ENCODE measurements around the gene FBLN5.
A peak's percentile ranks its signal among the peaks of the same experiment; 100 is the strongest.

The FBLN5 gene

GRCh38 chr14:91925727-91926121, 21.8 kb downstream of the FBLN5 start:
- WGBS (ENCODE audit: extremely low coverage, insufficient coverage, low lambda C conversion rate), result no CpG with 5 or more reads among the region's 10 CpGs
- Histone ChIP-seq H3K18ac (ENCODE audit: low read length) (no peak overlapping the region), H3K4ac (ENCODE audit: low read depth, low read length) (no peak overlapping the region), H3K4me1 (ENCODE audit: control insufficient read depth, low read depth, low read length) (peaks cover 5% of the 10 kb centered on the region), H4K5ac (ENCODE audit: low read length) (no peak overlapping the region), H2BK120ac (ENCODE audit: low read depth, low read length) (no peak overlapping the region), H3K79me1 (ENCODE audit: low read length) (no peaks in the 10 kb centered on the region), H3K27ac (ENCODE audit: low read depth, low read length) (no peak overlapping the region), H3K36me3 (ENCODE audit: control insufficient read depth, insufficient read depth, low read length) (no peaks in the 10 kb centered on the region), H2BK5ac (ENCODE audit: low read length) (no peak overlapping the region), H3K56ac (ENCODE audit: low read length) (peak overlapping the region; percentile 35), H3K27me3 (ENCODE audit: insufficient read depth, low read length, poor library complexity) (no peaks in the 10 kb centered on the region), H2AK5ac (ENCODE audit: low read length) (no peak overlapping the region), H2BK15ac (replicated peaks; ENCODE audit: low read depth) (no peak overlapping the region), H3K9ac (ENCODE audit: low read length) (no peak overlapping the region), H3K79me2 (ENCODE audit: control insufficient read depth, insufficient read depth, low read length) (no peaks in the 10 kb centered on the region), H3K4me2 (ENCODE audit: low read length) (no peak overlapping the region), H3K23ac (ENCODE audit: low read length) (no peak overlapping the region), H3K4me3 (ENCODE audit: low read length) (no peak overlapping the region), H4K8ac (ENCODE audit: low read depth, low read length) (no peak overlapping the region)
- DNase-seq, result no peak

- H3K27me3 ChIP-seq (ENCODE audit: insufficient read depth, low read length, poor library complexity), result no peaks in the 10 kb centered on the region
- WGBS (ENCODE audit: extremely low coverage, insufficient coverage, low lambda C conversion rate), result no CpG with 5 or more reads among the region's 13 CpGs
- no peak overlapping the region for H3K9ac ChIP-seq (ENCODE audit: low read length)
- H2BK15ac ChIP-seq (replicated peaks; ENCODE audit: low read depth), result no peak overlapping the region
- H3K56ac ChIP-seq (ENCODE audit: low read length), result no peak overlapping the region
- no peak overlapping the region for H4K8ac ChIP-seq (ENCODE audit: low read depth, low read length)
- no peak overlapping the region for H3K4ac ChIP-seq (ENCODE audit: low read depth, low read length)
- H3K36me3 ChIP-seq (ENCODE audit: control insufficient read depth, insufficient read depth, low read length), result no peaks in the 10 kb centered on the region
- no peaks in the 10 kb centered on the region for H3K79me1 ChIP-seq (ENCODE audit: low read length)
- DNase-seq, result no peak
- H2BK5ac ChIP-seq (ENCODE audit: low read length), result no peak overlapping the region
- H4K5ac ChIP-seq (ENCODE audit: low read length), result no peak overlapping the region
- no peak overlapping the region for H3K27ac ChIP-seq (ENCODE audit: low read depth, low read length)
- no peak overlapping the region for H3K18ac ChIP-seq (ENCODE audit: low read length)
- H3K4me2 ChIP-seq (ENCODE audit: low read length), result no peak overlapping the region
- no peak overlapping the region for H2AK5ac ChIP-seq (ENCODE audit: low read length)
- no peaks in the 10 kb centered on the region for H3K79me2 ChIP-seq (ENCODE audit: control insufficient read depth, insufficient read depth, low read length)
- H3K4me3 ChIP-seq (ENCODE audit: low read length), result no peak overlapping the region
- H3K4me1 ChIP-seq (ENCODE audit: control insufficient read depth, low read depth, low read length), result no peaks in the 10 kb centered on the region
- H2BK120ac ChIP-seq (ENCODE audit: low read depth, low read length), result no peak overlapping the region
- no peak overlapping the region for H3K23ac ChIP-seq (ENCODE audit: low read length)
These were observed 22.3 kb downstream of the FBLN5 start for GRCh38 chr14:91925001-91925726.

GRCh38 chr14:91920526-91920925, 27.0 kb downstream of the FBLN5 start:
- Histone ChIP-seq H3K56ac (ENCODE audit: low read length) (no peak overlapping the region), H3K9ac (ENCODE audit: low read length) (no peak overlapping the region), H3K4me3 (ENCODE audit: low read length) (no peak overlapping the region), H3K4ac (ENCODE audit: low read depth, low read length) (no peak overlapping the region), H2BK120ac (ENCODE audit: low read depth, low read length) (no peak overlapping the region), H3K79me1 (ENCODE audit: low read length) (no peaks in the 10 kb centered on the region), H3K27me3 (ENCODE audit: insufficient read depth, low read length, poor library complexity) (no peaks in the 10 kb centered on the region), H4K5ac (ENCODE audit: low read length) (no peak overlapping the region), H3K27ac (ENCODE audit: low read depth, low read length) (no peak overlapping the region), H3K79me2 (ENCODE audit: control insufficient read depth, insufficient read depth, low read length) (no peaks in the 10 kb centered on the region), H2AK5ac (ENCODE audit: low read length) (no peak overlapping the region), H3K18ac (ENCODE audit: low read length) (no peak overlapping the region), H2BK15ac (replicated peaks; ENCODE audit: low read depth) (no peak overlapping the region), H3K4me2 (ENCODE audit: low read length) (no peak overlapping the region), H3K23ac (ENCODE audit: low read length) (no peak overlapping the region), H3K36me3 (ENCODE audit: control insufficient read depth, insufficient read depth, low read length) (no peaks in the 10 kb centered on the region), H3K4me1 (ENCODE audit: control insufficient read depth, low read depth, low read length) (no peaks in the 10 kb centered on the region), H4K8ac (ENCODE audit: low read depth, low read length) (no peak overlapping the region), H2BK5ac (ENCODE audit: low read length) (no peak overlapping the region)
- DNase-seq, result no peak
- no CpG with 5 or more reads among the region's 3 CpGs for WGBS (ENCODE audit: extremely low coverage, insufficient coverage, low lambda C conversion rate)

- H3K9ac ChIP-seq (ENCODE audit: low read length), result no peak overlapping the region
- H3K36me3 ChIP-seq (ENCODE audit: control insufficient read depth, insufficient read depth, low read length), result no peaks in the 10 kb centered on the region
- H3K56ac ChIP-seq (ENCODE audit: low read length), result no peak overlapping the region
- H4K5ac ChIP-seq (ENCODE audit: low read length), result no peak overlapping the region
- no peak overlapping the region for H2BK5ac ChIP-seq (ENCODE audit: low read length)
- H2AK5ac ChIP-seq (ENCODE audit: low read length), result no peak overlapping the region
- H3K4me3 ChIP-seq (ENCODE audit: low read length), result no peak overlapping the region
- no peak overlapping the region for H2BK120ac ChIP-seq (ENCODE audit: low read depth, low read length)
- H3K79me2 ChIP-seq (ENCODE audit: control insufficient read depth, insufficient read depth, low read length), result no peaks in the 10 kb centered on the region
- DNase-seq, result no peak
- no peaks in the 10 kb centered on the region for H3K4me1 ChIP-seq (ENCODE audit: control insufficient read depth, low read depth, low read length)
- no peak overlapping the region for H3K4me2 ChIP-seq (ENCODE audit: low read length)
- H3K4ac ChIP-seq (ENCODE audit: low read depth, low read length), result no peak overlapping the region
- no peaks in the 10 kb centered on the region for H3K27me3 ChIP-seq (ENCODE audit: insufficient read depth, low read length, poor library complexity)
- no peak overlapping the region for H3K23ac ChIP-seq (ENCODE audit: low read length)
- H3K18ac ChIP-seq (ENCODE audit: low read length), result no peak overlapping the region
- no CpG with 5 or more reads among the region's 4 CpGs for WGBS (ENCODE audit: extremely low coverage, insufficient coverage, low lambda C conversion rate)
- H4K8ac ChIP-seq (ENCODE audit: low read depth, low read length), result no peak overlapping the region
- no peak overlapping the region for H3K27ac ChIP-seq (ENCODE audit: low read depth, low read length)
- H3K79me1 ChIP-seq (ENCODE audit: low read length), result no peaks in the 10 kb centered on the region
- H2BK15ac ChIP-seq (replicated peaks; ENCODE audit: low read depth), result no peak overlapping the region
These were observed 27.7 kb downstream of the FBLN5 start for GRCh38 chr14:91919814-91920213.

- no peak overlapping the region for H3K18ac ChIP-seq (ENCODE audit: low read length)
- no peak overlapping the region for H3K9ac ChIP-seq (ENCODE audit: low read length)
- H3K4me3 ChIP-seq (ENCODE audit: low read length), result no peak overlapping the region
- no peak overlapping the region for H2BK120ac ChIP-seq (ENCODE audit: low read depth, low read length)
- no peak overlapping the region for H4K8ac ChIP-seq (ENCODE audit: low read depth, low read length)
- no peaks in the 10 kb centered on the region for H3K36me3 ChIP-seq (ENCODE audit: control insufficient read depth, insufficient read depth, low read length)
- H3K23ac ChIP-seq (ENCODE audit: low read length), result no peak overlapping the region
- no peak overlapping the region for H3K56ac ChIP-seq (ENCODE audit: low read length)
- H3K4ac ChIP-seq (ENCODE audit: low read depth, low read length), result no peak overlapping the region
- H4K5ac ChIP-seq (ENCODE audit: low read length), result no peak overlapping the region
- no peak for DNase-seq
- H3K79me1 ChIP-seq (ENCODE audit: low read length), result no peaks in the 10 kb centered on the region
- H2AK5ac ChIP-seq (ENCODE audit: low read length), result no peak overlapping the region
- no peak overlapping the region for H2BK5ac ChIP-seq (ENCODE audit: low read length)
- no peak overlapping the region for H3K27ac ChIP-seq (ENCODE audit: low read depth, low read length)
- H3K79me2 ChIP-seq (ENCODE audit: control insufficient read depth, insufficient read depth, low read length), result no peaks in the 10 kb centered on the region
- H3K4me1 ChIP-seq (ENCODE audit: control insufficient read depth, low read depth, low read length), result no peaks in the 10 kb centered on the region
- H2BK15ac ChIP-seq (replicated peaks; ENCODE audit: low read depth), result no peak overlapping the region
- WGBS (ENCODE audit: extremely low coverage, insufficient coverage, low lambda C conversion rate), result no CpG with 5 or more reads among the region's 5 CpGs
- H3K27me3 ChIP-seq (ENCODE audit: insufficient read depth, low read length, poor library complexity), result no peaks in the 10 kb centered on the region
- H3K4me2 ChIP-seq (ENCODE audit: low read length), result no peak overlapping the region
These were observed 29.2 kb downstream of the FBLN5 start for GRCh38 chr14:91918186-91918883.
